Brain microvascular endothelial cell (primary cell): Measurements from ENCODE around the gene CYB5RL.

ENCODE experiments used
- DNase-seq: peaks from one replicate; pipeline ENCODE4 v3.0.0-alpha.2; 2020
- H3K27ac ChIP-seq: fragments of 250-450 bp; sonication (Bioruptor Pico); 2 replicates; pipeline ENCODE4 v1.5.1; 2020; ENCODE audit warnings: mild to moderate bottlenecking, moderate library complexity
- H3K27me3 ChIP-seq: fragments of 250-450 bp; sonication (Bioruptor Pico); replicated peaks from 2 replicates; pipeline ENCODE4 v1.5.1; 2020; ENCODE audit warnings: mild to moderate bottlenecking
- H3K36me3 ChIP-seq: fragments of 250-450 bp; sonication (Bioruptor Pico); replicated peaks from 2 replicates; pipeline ENCODE4 v1.5.1; 2020; ENCODE audit warnings: mild to moderate bottlenecking
- H3K4me3 ChIP-seq: 2 replicates; pipeline ENCODE4 v1.5.1; 2011; ENCODE audit warnings: low read depth, mild to moderate bottlenecking, control low read depth, low read length, moderate library complexity
- CTCF ChIP-seq: IDR thresholded peaks from 2 replicates; pipeline ENCODE4 v1.5.1; 2011; ENCODE audit warnings: low read depth, mild to moderate bottlenecking, moderate library complexity, low read length, control low read depth, inconsistent platforms; ENCODE audit errors: missing control alignments
- in situ Hi-C: cut with HindIII; loops from 2 replicates; pipeline ENCODE4 v1.10.0; 2017; ENCODE audit warnings: low sequenced_read_pairs, low pct_ligation_motif_present

The CYB5RL gene

GRCh38 chr1:54223441-54224202, 23.8 kb upstream of the CYB5RL start:
- H3K4me3 ChIP-seq = no peak overlapping the region
- DNase-seq = no peak
- no peak for TF ChIP-seq CTCF
- H3K27ac ChIP-seq = no peak overlapping the region
- no peaks in the 10 kb centered on the region for H3K27me3 ChIP-seq
- H3K36me3 ChIP-seq = peaks cover 5% of the 10 kb centered on the region
- in situ Hi-C loops = no loop called here

GRCh38 chr1:54222711-54223110, 22.9 kb upstream of the CYB5RL start:
- Histone ChIP-seq H3K36me3 (peaks cover 13% of the 10 kb centered on the region), H3K27me3 (no peaks in the 10 kb centered on the region)

DNA sequence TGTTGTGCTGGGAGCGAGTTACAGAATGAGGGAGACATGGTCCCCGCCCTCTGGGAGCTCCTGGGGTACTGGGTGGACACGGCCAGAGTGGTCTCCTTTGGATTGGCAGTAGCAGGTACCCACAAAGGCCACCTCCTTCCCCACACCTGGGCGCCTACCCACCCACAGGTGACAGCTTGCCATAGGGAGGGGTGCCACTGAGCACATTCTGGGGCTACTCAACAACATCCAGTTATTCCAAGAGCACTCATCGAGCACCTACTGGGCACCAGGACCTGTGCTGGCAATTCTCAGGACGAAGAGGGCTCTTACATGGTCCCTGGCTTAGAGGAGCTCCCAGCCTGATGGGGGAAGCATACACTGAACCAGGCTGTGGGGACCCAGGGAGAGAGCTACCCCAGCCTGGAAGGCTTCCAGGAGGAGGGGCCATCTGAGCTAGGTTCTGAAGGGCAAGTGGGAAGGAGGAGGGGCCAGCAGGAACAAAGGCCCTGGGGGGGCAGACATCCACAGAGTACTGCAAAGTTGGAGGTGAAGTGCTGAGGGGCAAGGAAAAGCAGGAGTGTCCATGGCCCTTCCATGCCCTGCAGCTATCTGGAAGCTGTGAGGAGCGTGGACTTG, 22.1 kb upstream of the CYB5RL start:
- peaks cover 20% of the 10 kb centered on the region for H3K36me3 ChIP-seq
- no peak for TF ChIP-seq CTCF
- in situ Hi-C loops = no loop called here

More at GRCh38 chr1:54222711-54223110, 22.9 kb upstream of the CYB5RL start:
- Histone ChIP-seq H3K27ac (no peak overlapping the region), H3K4me3 (no peak overlapping the region)
- no peak for DNase-seq
- no peak for TF ChIP-seq CTCF
- in situ Hi-C loops = no loop called here

DNA sequence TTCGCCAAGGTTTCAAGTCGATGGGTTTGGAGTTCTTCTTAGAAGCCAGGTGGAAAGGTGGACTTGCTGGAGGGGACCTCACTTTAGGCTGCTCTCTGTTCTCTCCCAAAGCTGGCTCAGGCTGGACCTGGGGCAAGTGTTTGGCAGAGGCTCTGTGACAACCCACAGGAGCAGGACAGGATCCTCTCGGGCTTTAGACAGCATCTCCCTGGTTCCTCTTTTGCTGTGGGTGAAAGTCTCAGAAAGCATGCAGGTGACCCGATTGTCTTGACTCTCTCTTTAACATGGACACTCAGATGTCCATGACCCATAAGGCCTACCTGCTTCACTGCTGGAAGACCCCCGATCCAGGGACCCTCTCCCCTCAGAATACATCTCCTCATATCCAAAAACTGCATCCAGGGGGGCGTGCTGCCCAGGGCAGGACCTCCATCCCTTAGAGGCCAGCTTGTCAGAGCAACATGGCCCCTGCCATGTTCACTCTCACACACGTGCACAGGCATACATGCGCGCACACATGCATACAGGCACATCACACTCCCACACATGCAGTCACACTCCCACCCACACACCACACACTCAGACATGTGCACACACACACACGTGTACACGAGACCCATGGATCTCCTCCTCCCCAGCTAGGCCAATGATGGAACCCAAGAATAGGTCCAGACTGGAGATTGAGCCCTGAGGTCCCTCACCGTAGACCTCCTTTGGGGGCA, 21.4 kb upstream of the CYB5RL start:
- in situ Hi-C loops = no loop called here
- DNase-seq = no peak
- Histone ChIP-seq H3K4me3 (no peak overlapping the region), H3K27me3 (no peaks in the 10 kb centered on the region), H3K36me3 (peaks cover 27% of the 10 kb centered on the region), H3K27ac (no peak overlapping the region)
- no peak for TF ChIP-seq CTCF

More for the DNA sequence above, 22.1 kb upstream of the CYB5RL start:
- Histone ChIP-seq H3K27ac (no peak overlapping the region), H3K27me3 (no peaks in the 10 kb centered on the region), H3K4me3 (no peak overlapping the region)
- DNase-seq = no peak

GRCh38 chr1:54220004-54220811, 20.4 kb upstream of the CYB5RL start:
- in situ Hi-C loops = no loop called here
- H3K36me3 ChIP-seq = peaks cover 38% of the 10 kb centered on the region
- DNase-seq = peak; percentile 25
- TF ChIP-seq CTCF = no peak
- no peaks in the 10 kb centered on the region for H3K27me3 ChIP-seq
- peak overlapping the region; percentile 10 for H3K27ac ChIP-seq
- no peak overlapping the region for H3K4me3 ChIP-seq
